HG03196 (cell line): ENCODE results near the gene KCNQ1.

Experiments
- ATAC-seq: cut with Tn5 transposase; IDR thresholded peaks from one replicate; pipeline ENCODE4 v1.9.1; 2021; ENCODE audit not compliant: unreplicated experiment

KCNQ1 gene

GRCh38 chr11:2643746-2644145 is 198.9 kb downstream of the KCNQ1 start:
- ATAC-seq, result no peak

- no peak for ATAC-seq
Measured at GRCh38 chr11:2644844-2645778, 200.3 kb downstream of the KCNQ1 start.

- ATAC-seq, result no peak
Measured at GRCh38 chr11:2645779-2646118, 200.9 kb downstream of the KCNQ1 start.

GRCh38 chr11:2647167-2647566 is 202.4 kb downstream of the KCNQ1 start:
- ATAC-seq, result no peak

- no peak for ATAC-seq
Measured at GRCh38 chr11:2647953-2648352, 203.1 kb downstream of the KCNQ1 start.

GRCh38 chr11:2649400-2649799 is 204.6 kb downstream of the KCNQ1 start:
- ATAC-seq, result no peak

- no peak for ATAC-seq
Measured at GRCh38 chr11:2649848-2650247, 205.0 kb downstream of the KCNQ1 start.

GRCh38 chr11:2650343-2650867 is 205.6 kb downstream of the KCNQ1 start:
- no peak for ATAC-seq

GRCh38 chr11:2651054-2651617 is 206.3 kb downstream of the KCNQ1 start:
- ATAC-seq, result no peak

- ATAC-seq, result no peak
Measured at GRCh38 chr11:2651826-2652271, 207.0 kb downstream of the KCNQ1 start.

GRCh38 chr11:2652333-2653197 is 207.8 kb downstream of the KCNQ1 start:
- no peak for ATAC-seq

GRCh38 chr11:2653198-2653551 is 208.4 kb downstream of the KCNQ1 start:
- no peak for ATAC-seq

- ATAC-seq, result no peak
Measured at GRCh38 chr11:2653930-2654739, 209.3 kb downstream of the KCNQ1 start.

- no peak for ATAC-seq
Measured at GRCh38 chr11:2655016-2655719, 210.4 kb downstream of the KCNQ1 start.

- ATAC-seq, result no peak
Measured at GRCh38 chr11:2655834-2656622, 211.2 kb downstream of the KCNQ1 start.

- no peak for ATAC-seq
Measured at GRCh38 chr11:2656859-2657258, 212.1 kb downstream of the KCNQ1 start.

- no peak for ATAC-seq
Measured at GRCh38 chr11:2657697-2658284, 213.0 kb downstream of the KCNQ1 start.

GRCh38 chr11:2660357-2660939 is 215.6 kb downstream of the KCNQ1 start:
- ATAC-seq, result no peak
